ENCODE measurements around the gene AGBL2.
"Not testable (repeated sequence)": the region's sequence is repeated elsewhere in the genome, so short reads cannot be mapped to it uniquely, and the experiment has no call there.

GRCh38 chr11:47737817-47738216 is 22.6 kb upstream of the AGBL2 start:
- TF ChIP-seq CTCF (IDR thresholded peaks at IDR 0.05; ENCODE audit: low read length); EZH2 (IDR thresholded peaks at IDR 0.05; ENCODE audit: borderline replicate concordance, low read length): not testable (repeated sequence)

Data from OCI-LY1 (cell line).